GM21447 (cell line): ENCODE measurements around the gene MZF1.
A peak's percentile ranks its signal among the peaks of the same experiment; 100 is the strongest.

Experiments
- ATAC-seq: cut with Tn5 transposase; IDR thresholded peaks from one replicate; pipeline ENCODE4 v1.9.1; 2021; ENCODE audit not compliant: unreplicated experiment

MZF1 gene

DNA sequence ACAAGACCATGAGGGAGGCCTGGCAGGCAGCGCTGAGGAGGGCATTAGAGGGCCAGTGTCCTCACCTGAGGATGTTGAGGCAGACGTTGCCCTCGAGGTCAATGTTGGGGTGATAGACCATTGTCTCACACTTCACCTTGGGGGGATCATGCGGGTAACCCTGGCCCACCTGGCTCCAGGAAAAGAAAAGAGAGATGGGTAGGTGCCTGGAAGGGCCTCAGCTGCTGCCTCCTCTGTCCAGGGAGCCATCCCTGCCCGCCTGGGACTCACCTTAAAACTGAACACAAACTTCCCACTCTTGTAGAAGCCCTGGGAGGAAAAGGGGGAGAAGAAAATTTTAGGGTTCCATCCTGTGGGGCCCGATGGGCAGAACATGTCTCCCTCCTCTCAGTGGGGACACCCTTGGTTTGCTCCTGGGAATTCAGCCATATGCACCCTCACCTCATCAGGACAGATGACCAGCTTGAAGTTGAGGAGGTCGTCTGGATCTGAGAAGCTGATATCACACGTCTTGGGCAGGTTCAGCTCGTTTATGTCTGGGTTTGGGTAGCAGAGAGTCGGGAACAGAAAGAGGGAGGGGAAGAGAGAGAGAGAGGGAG is 16.4 kb downstream of the MZF1 start:
- no peak for ATAC-seq

DNA sequence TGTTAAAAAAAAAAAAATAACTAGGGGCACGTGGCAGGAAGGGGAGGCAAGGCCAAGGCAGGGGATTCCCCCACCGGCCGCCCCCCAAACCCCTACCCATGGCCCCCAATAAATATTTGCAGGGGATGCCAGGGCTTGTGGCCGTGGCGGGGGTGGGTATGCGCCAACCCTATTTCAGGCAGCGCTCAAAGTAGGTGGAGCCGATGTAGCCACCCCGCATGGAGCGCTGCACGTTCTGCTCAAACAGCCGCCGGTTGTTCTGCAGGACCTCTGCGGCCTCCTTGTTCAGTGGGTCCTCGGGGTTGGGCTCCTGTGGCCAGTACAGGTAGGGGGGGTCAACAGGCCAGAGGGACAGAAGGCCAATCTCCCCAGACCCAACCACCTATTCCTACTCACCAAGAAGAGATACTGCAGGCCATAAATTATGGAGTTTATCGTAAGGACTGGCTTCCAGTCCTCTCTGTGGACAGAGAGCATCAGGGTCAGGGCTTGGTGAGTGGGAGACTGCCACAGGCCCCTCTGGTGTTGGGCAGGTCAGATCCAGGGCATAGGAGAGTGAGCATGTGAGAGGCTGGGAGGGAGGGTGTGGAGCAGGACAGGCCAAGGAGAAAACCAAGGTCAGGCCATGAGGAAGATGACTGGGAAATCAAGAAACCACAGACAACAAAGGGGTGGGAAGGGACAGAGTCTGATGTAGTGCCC is 17.1 kb downstream of the MZF1 start:
- no peak for ATAC-seq

DNA sequence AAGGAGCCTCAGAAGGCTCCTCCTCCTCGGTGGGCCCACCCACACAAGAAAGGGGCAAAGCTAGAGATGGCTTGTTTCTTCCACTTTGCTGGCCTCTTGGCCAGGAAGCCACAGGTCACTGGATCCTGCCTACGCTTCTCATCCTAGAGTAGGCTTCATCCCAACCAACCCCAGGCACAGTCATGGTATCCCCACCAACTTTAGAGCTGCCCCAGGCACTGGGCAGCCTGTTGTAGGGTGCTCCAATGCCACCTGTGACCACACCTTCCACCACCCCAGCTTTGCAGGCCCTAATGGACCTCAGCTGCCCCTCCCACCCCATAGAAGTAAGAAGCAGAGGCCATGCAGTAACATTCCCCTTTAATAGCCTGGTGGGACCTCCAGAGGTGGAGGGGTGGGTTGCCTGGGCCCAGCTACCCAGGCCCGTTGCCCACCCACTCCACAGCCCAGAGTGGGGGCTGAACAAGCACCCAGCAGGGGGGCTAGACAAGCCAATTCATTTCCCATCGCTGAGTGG is 17.7 kb downstream of the MZF1 start:
- ATAC-seq, result no peak

- ATAC-seq, result no peak
These were observed 18.4 kb downstream of the MZF1 start, which contains the start of gene CHMP2A for GRCh38 chr19:58554494-58555368. Gene CHMP2A, minus strand, starts transcription at chr19:58555105. Its CDS starts 893 bp downstream, at chr19:58554212.

GRCh38 chr19:58553799-58554493 is 19.2 kb downstream of the MZF1 start:
- no peak for ATAC-seq

DNA sequence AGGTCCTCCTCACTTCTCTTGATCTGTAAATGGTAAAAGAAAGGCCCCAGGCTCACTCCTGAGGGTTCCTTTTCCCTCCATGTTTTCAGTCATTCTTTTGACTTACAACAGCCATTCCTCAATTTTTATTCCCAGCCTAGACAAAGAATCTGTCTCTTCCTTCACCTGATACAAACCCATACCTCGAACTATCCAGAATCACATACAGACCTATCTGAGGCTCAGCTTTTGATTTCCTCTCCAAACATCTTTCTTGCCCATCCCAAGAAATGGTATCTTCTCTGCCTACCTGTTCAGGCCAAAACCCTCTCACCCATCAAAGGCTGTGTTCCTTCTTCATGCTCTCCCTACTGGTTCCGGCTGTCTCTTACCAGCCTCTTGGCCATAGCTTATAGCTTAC is 20.5 kb downstream of the MZF1 start:
- no peak for ATAC-seq

DNA sequence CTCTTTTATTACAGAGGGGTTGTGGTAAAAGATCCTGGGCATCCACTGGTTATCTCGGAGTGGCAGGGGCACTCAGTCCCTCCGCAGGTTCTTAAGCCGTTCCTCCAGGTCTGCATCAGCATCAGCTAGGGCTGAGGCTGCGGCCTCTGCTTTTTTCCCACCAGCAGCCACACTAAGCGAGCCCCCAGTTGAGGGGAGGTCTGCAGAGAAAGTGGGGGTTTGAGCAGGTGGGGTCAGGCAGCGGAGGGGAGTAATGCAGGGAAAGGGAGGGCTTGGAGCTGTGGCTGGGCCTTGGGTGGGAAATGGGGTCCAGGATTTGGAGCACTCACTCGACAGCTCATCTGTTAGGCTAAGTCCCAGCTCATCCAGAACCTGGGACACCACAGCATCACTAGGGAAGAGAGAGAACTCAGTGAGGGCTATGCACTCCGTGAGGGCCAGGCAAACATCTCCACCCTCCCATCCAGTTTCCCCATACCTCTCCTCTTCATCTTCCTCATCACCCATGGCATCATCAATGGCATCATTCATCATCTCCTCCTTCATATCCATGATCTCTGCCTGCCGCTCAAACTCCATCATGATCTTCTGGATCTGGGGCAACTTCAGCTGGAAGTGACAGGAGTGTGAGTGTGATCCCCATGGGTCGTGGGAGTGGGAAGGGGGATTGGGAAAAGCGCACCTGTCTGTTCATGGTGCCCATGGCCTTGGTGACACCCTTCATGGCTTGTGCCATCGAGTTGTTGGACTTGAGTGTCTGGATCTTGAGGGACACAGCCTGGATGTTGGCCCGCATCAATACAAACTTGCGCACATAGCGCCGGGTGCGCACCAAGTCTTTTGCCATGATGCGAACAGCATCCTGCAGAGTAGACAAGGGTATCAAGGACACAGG is 21.3 kb downstream of the MZF1 start:
- no peak for ATAC-seq

- ATAC-seq, result no peak
These were observed 22.0 kb downstream of the MZF1 start for GRCh38 chr19:58551123-58551497.

DNA sequence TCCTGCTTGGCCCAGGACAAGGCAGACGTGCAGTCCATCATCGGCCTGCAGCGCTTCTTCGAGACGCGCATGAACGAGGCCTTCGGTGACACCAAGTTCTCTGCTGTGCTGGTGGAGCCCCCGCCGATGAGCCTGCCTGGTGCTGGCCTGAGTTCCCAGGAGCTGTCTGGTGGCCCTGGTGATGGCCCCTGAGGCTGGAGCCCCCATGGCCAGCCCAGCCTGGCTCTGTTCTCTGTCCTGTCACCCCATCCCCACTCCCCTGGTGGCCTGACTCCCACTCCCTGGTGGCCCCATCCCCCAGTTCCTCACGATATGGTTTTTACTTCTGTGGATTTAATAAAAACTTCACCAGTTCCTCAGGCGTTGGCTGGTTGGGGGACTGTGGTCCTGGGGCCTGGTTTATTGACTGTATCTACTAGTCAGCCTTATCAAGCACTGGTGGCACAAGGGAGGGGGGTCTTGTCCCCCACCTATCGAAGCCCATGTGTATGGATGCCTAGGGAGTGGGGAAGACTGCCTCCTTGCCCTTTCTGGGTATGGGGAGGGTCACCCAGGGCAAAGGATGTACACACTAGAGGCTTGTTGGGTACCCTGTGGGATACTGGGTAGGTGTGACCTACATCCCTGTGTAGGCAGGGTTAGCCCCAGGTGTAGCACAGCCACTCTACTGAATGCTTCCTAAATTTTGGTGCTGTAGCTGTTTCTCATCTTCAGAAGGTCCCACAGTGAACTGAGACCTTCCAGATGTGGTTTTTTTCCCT is 22.6 kb downstream of the MZF1 start:
- no peak for ATAC-seq

GRCh38 chr19:58549664-58550361 is 23.3 kb downstream of the MZF1 start:
- ATAC-seq, result no peak

- no peak for ATAC-seq
These were observed 24.1 kb downstream of the MZF1 start for GRCh38 chr19:58548859-58549663.

- no peak for ATAC-seq
These were observed 25.5 kb downstream of the MZF1 start for GRCh38 chr19:58547323-58548312.

- ATAC-seq, result no peak
These were observed 27.1 kb downstream of the MZF1 start for GRCh38 chr19:58546019-58546530.

DNA sequence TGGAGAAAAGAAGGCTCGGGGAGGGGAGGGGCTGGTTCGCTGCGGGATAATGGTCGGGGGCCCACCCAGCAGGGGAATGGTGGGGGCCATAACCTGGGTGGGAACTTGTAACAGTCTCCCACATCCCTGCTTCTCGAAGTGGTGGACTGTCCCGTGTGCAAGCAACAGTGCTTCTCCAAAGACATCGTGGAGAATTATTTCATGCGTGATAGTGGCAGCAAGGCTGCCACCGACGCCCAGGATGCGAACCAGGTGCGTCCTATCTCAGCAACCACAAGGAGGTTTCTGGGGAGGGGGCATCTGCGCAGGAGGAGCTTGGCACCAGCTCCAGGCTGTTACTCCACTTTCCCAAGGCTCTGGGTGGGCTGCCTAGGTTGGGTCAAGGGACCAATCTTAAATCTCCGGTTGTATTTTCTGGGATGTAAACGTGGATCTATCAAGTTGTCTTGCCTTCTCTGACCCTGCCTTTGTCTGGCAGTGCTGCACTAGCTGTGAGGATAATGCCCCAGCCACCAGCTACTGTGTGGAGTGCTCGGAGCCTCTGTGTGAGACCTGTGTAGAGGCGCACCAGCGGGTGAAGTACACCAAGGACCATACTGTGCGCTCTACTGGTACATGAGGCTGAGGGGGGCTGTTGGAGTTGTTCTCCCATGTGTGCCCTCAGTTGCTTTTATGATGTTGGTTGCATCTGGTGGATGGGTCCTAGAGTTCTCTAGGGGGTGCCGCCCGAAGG is 27.7 kb downstream of the MZF1 start:
- no peak for ATAC-seq

DNA sequence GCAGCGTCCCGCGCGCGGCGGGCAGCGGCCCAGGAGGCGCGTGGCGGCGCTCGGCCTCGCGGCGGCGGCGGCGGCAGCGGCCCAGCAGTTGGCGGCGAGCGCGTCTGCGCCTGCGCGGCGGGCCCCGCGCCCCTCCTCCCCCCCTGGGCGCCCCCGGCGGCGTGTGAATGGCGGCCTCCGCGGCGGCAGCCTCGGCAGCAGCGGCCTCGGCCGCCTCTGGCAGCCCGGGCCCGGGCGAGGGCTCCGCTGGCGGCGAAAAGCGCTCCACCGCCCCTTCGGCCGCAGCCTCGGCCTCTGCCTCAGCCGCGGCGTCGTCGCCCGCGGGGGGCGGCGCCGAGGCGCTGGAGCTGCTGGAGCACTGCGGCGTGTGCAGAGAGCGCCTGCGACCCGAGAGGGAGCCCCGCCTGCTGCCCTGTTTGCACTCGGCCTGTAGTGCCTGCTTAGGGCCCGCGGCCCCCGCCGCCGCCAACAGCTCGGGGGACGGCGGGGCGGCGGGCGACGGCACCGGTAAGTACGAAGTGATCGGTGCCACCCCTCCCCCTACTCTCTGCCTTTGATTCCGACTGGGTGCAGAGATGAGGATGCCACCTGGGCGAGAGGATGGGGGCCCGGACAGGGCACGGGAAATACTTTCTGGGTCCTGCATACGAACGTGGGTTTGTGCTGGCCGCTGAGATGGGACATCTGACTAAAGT is 28.4 kb downstream of the MZF1 start:
- ATAC-seq, result peak; percentile 35
